Measurements from ENCODE around the gene SND1.
A peak's percentile ranks its signal among the peaks of the same experiment; 100 is the strongest.
"Not testable (repeated sequence)": the region's sequence is repeated elsewhere in the genome, so short reads cannot be mapped to it uniquely, and the experiment has no call there.

Gene SND1

DNA sequence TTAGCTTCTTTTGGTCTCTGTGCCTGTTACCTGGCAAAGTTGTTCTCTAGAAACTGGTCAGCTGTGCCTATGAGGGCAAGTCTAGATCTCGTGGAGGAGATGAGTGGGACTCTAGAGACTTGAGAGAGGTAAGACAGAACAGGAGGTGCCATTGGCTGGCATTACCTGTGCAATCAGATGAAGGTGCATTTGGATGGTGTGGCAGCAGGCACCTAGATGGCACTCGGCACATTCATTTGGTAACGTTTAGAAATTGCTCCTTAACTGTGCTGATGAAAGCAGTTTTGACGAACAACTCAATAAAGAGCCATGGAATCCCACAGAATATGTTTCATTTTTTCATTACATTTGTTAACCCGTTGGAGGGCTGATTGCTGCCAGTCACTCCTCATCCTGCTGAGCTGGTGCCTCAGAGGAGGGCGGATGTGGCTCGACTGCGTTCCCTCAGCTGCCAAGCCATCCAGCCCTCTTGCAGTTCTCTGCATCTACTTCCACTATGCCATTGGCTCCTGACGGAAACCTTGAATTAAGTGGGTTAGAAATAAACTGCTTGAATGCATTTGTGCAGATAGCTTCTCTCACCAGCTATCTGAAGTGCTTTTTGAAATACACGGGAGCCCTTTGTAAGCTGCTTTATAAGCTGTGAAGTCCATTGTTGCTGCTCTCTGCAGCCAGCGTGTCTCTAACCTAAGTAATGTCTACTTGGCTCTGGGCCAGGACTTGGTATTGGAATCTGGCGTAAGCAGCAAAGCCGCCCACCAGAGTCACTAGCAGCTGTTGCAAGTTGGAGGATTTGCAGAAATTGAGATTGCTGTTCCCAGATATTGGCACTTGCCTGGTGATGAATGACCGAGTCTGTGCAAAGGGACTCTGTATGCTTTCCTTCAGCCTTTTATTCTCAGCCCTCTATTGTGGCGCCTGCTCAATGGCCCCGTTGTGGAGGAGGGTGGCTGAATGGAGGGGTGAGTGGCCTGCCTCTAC, 291.8 kb downstream of the SND1 start:
- peak in 1 of 2 experiments; percentile 34 for DNase-seq

DNA sequence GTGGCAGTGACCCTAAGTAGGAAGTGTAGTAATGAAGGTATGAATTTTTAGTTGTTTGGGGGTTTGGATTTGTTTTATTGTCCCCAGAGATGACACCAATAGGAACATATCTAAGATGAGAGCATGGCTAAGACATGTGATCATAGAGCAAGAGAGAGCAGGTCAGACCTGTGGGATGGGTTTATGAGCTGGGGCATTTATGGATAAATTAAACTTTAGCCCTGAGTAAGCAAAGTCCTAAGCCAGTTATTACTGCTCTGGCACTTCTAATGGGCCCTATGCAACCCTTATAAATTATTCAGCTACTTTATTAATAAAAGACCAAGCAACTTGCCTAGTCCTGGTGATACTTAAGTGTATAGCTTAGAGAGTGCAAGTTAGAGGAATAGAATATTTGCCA, 294.1 kb downstream of the SND1 start:
- DNase-seq, result no peak

DNA sequence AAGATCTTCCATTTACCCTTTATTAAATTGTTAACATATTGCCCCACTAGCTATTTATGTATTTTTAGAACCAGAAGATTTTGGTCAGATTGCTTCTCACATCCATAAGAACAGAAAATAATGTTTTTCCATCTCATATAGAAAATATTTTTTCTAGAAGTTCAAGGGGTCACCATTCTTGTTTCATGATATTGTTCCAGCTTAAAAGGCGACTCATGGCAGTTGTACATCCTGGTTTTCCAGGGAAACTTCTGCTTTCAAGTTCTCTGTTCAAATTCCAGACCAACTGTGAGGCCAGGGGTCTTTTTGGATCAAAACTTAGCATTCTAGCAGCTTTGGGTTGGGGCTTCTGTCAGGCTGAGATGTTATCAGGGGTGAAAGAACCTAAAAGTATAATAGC, 294.9 kb downstream of the SND1 start:
- no peak for DNase-seq

DNA sequence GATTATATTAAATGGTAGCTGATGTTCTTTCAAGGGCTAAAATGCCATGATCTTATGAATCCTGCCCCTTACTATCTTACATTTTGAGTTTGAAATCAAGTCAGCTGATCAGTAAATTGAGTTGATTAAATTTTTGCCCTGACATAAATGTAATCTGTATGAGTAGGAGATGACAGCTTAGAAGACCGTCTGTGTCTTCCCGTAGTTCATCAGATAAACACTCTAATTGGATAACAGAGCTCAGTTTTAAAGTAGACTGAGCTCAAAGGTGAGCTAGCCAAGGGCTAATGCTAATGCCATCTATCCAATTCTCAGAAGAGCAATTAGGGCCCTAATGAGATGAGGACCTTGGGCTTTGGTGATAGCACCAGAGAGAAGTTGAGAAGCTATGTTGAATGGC, 296.3 kb downstream of the SND1 start:
- no peak for DNase-seq

DNA sequence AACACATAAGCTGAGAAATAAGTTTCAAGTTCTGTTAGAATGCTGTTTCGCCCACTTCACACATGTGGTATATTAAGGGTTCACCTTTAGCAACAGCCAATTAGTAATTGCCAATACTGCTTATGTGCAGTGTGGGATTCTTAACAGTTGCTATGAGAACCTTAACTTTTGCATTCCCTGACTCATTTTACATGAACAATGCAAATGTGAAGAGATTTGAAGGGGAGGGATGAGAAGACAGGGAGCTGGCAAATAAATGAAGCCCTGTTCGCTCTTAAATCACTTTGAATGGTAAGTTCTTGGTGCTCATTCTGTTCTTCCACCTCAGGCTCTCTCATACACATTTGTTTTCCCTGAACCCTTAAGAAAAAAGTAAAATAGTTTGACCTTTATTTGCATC, 296.9 kb downstream of the SND1 start:
- no peak for DNase-seq

DNA sequence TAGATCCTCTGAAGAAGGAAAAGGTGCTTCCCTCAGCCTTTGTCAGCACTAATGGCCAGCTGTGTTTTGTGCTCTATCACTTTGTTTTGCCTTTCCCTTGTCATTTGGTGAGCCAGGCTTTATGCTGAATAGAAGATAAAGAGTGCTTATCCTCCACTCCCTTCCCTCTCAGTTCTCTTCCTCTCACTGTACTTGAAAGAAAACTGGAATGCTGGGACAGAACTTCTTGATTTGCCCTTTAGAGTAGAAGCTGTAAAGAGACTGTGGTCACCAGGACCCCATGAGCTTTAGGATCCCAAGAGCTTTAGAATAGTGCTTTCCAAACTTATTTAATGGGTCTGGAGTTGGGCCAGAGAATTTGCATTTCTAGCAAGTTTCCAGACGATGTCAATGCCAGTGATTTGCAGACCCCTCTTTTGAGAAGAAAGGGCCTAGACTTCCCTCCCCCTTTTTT, 297.8 kb downstream of the SND1 start:
- no peak for DNase-seq

DNA sequence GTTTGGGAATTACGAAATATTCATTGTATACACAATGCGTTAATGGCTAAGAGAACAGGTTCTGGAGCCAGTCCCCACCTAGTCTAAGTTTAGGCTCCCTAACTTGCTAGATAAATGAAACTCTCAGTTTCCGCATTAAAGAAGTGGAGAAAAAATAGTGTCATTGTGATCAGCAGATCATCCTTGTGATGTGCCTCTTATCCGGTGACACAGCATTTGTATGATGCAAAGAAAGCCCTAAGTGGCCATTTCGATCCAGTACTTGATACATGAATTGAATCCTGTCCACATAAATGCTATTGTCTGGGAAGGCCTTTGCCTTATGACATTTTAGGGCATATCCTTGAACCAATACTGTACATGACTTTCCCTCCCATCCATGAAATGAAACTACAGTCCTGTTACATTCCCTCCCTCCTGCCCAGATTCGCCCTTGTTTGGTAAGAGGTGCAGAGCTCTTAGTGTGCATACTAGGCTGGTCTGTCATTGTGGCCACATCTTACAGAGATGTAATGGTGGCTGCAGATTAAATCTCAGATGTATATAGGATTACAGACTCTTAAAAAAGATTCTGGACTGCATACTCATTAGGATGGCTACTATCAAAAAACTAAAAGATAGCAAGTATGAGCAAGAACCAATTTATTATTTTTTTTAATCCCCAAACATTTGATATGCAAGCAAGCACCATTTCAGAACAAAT, 298.4 kb downstream of the SND1 start:
- DNase-seq, result no peak

DNA sequence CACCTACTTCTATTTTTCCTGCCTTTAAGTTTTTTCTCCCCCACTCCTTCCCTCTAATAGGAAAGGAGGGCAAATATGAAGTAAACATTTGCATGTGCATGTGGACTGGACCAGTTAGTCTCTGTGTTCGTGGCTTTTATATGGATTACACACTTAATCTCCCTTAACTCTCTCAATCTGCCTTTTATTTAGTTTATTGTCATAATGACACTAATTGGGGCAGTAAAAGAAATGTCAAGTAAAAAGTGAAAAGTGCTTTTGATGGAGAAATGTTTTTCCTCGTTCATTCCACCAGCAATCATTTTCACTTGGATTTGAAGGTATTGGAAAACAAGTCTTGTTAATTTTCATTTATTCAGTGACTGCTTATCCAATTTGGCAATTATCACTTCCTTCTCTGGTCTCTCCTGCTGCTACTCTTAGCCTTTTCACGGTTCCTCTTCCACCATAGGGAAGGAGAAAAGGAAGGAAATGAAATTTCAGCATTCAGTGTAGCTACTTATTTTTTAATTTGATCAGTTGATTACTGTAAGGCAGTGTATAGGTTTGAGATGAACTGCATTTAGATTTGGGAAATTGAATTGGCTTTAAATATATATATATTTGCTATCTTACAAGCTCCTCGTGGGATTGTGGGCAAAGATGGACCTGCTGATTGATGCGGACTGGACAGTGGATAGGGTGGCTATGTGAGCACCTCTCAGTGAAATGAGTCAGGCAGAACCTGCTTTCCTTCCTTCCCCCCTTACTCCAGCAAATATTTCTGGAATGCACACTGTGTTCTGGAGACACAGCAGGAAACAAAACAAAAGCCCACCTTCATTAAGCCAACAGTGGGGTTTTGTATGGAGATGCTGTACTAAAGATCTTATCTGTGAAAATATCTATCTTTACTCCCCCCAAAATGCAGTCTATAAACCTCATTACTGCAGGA, 301.7 kb downstream of the SND1 start:
- no peak for DNase-seq

DNA sequence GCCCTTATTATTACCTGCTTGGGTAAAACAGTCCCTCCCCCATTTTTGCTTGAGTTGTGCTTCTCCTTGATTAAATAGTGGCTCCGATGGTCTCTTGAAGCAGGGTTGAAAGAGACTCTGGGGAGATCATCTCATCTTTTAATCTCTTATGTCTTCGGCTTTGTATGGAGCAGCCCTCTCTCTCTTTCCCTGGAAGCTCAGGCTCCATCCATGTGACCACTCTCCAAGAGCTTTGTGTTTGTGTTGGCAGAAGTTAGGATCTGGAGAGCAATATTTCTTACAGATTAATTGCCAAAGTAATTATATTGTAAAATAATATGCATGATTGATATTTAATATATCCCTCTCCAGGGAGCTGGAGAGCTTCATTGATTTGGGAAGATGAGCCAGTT, 302.4 kb downstream of the SND1 start:
- no peak for DNase-seq

DNA sequence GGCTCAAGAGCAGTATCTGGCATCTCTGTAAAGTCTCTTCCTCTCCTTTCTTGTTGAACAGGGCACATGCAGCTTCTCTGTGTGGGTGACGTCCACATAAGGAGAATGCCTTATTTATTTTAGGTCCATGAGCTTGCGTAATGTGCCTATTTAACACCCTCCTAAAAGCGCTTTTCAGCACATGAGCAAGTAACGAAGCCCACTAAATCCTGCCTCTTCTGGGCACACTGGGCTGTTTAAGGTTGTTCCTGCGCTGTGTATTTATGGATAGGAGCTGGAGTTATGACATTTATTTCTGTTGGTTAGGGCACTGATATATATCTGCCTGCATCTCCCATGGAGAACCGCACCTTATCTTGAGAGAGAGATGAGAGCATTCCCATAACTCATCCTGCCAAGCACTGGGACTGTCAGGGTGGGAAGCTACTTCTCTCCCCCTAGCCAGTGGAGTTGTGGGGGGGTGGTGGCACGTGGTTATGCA, 303.1 kb downstream of the SND1 start:
- DNase-seq, result no peak

DNA sequence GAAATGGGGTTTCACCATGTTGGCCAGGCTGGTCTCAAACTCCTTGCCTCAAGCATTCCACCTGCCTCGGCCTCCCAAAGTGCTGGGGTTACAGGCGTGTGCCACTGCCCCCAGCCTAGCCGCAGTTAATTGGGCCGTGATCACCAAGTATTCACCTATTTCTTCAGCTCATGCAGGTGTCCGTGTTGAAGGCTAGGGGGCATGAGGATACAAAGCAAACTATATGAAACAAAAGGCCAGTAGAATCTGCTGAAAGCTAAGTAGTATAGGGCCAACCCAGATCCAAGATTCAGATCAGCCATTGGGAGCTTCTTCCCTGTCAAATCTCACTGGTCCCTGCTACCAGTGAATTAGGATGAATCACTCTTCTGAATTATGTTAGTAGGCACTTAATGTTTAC, 305.9 kb downstream of the SND1 start:
- DNase-seq, result no peak

DNA sequence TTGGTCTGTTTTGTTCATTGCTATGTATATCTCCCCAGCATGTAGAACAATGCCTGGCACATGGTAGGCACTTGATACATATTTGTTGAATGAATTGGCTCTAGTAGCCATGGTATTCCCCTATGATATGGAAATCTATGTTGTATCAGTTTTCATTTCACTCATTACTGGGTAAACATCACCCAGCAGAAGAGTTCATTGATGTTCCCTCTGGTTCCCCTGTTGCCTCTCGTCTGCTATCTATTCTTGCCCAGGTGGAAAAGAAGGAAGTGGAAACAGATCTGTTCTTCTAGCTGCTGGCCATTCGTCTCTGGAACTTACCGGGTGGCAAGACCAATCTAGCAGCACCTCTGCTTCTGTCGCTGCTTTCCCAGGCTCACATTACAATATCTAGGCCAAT, 307.8 kb downstream of the SND1 start:
- DNase-seq, result no peak

DNA sequence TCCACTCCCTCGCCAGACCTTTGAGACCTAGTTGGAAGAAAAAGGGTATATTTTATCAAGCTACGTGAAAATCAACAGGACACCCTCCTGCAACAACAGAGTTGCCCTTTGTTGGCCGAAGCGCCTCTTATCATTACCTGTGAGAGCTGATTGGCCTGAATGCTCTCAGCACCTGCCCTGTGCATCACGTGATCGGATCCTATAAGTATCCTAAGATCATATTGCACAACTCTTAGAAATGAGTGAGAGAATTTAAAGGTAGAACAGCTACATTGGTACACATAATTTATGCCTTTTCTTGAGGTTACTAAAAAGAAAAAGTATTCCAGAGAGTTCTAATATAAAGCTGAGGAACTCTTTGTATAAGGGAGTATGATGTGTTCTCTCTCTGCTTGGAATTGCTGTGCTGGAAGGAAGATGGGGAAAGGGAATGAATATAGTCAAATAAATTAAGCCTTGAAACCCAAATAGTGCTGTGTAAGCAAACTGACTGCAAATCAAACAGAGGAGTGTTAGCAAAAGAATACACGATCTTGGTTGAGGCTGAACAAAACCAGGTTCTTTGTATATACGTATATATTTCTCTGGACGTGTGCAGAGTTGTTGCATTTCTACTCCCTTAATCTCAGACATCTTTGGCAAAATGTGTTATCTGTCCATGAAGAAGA, 309.9 kb downstream of the SND1 start:
- no peak for DNase-seq

DNA sequence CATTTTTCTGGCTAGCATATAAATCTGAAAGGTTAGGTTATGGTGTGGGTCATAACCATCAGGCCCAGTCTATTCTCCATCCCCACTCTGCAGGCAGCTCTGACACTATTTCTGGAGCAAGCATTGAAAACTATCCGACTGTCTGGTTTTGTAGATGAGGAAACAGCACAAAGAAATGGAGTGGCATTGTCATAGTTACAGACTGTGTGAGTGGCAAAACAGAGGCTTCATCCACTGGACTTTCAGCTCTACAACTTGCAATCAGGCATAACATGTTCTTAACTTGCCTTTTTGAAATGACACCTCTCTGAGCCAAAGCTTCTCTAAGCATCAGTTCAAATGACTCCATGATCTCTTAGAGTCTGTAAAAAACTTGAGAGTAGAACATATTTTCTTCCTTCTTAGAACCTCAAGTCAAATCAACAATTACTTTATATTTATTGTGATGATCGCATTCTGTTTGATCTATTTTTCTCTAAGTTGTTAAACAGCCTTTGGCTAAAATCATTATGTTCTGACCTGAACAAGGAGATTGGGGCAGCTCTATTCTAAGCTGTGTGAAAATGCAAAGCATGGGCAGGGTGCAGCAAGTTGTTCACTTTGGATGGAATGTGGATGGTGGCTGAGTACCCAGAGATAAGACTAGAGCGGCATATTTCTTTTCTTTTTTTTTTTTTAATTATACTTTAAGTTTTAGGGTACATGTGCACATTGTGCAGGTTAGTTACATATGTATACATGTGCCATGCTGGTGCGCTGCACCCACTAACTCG, 310.8 kb downstream of the SND1 start:
- DNase-seq, result no peak

DNA sequence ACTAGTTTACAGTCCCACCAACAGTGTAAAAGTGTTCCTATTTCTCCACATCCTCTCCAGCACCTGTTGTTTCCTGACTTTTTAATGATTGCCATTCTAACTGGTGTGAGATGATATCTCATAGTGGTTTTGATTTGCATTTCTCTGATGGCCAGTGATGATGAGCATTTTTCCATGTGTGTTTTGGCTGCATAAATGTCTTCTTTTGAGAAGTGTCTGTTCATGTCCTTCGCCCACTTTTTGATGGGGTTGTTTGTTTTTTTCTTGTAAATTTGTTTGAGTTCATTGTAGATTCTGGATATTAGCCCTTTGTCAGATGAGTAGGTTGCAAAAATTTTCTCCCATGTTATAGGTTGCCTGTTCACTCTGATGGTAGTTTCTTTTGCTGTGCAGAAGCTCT, 311.9 kb downstream of the SND1 start:
- DNase-seq, result not testable (repeated sequence)

DNA sequence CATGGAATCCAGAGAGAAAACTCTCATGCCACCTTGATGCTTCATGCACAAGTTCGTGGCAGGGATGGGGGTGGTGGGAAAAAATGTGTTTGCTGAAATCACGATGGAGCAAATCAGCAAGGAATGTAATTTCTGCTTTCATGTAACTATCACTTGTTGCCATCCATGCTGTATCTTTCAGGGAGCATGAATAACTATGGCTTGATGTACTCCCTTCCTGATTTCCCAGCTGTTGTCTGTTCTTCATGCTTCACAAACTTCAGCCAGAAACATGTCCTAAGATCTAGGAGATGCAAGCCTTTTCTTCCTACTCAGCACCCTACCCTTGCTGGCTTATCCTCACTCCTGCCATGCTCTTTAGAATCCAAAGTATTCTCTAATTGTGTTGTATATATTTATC, 315.3 kb downstream of the SND1 start:
- no peak for DNase-seq

DNA sequence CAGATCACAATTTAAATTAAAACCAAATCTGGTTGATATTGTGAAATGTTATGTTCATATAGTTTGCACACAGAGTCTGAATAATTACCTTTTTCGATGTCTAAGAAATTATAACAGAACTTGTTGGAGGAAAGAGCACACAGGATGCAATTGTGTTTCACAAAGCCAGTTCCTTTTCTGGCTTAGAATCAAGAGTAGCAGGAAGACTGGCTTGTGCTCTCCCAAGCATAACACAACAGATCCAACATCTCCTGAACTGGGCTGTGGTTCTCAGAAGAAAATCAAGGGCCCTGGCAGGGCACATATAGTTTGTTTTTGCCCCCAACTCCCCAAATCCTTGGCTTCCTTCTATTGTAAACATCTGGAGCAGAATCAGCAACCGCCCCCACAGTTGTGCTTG, 316.6 kb downstream of the SND1 start:
- DNase-seq, result no peak

DNA sequence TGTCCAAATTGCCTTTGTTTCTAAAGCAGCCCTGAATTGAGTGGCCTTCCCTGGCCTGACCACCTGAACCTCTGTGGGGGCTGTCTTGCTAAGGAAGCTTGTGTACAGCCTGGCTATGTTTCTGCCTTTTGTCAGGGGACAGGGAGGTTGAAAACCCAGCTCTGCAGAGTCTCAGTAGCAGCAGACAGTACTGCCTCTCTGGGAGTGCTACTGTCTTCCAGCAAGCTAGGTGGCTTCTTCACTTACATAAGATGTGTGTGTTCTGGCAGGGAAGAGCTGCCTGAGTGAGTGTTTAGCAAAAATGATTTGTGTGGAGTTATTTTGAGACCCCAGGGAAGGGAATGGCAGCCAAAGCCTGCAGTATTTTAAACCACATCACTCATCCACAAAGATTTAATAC, 321.8 kb downstream of the SND1 start:
- no peak for DNase-seq

DNA sequence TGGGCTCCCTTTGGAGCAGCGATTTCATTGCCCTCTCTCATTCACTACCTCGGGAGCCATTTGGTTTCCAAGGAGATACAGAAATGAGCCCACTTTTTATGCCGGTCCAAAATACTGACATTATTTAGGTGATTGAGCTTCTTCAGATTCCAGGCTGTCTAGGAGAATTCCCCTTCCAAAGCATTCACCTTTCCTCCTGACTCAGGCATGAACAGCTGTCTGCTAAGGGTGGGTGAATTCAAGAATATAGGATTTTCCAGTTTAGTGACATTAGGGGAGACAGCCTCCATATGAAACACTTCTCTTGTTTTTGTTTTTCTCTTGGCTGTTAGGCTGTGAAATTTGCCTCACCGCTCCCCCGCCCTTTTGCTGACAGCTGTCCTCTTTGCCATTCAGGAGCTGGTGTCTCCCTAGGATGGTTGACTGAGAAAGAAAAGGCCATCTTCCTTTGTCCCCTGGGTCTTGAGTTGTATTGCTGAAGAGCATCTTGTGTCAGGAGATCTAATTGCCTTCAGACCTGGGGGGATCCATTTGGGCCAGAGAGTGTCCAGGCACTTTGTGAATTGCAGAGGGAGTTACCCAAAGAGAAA, 322.5 kb downstream of the SND1 start:
- DNase-seq, result no peak

DNA sequence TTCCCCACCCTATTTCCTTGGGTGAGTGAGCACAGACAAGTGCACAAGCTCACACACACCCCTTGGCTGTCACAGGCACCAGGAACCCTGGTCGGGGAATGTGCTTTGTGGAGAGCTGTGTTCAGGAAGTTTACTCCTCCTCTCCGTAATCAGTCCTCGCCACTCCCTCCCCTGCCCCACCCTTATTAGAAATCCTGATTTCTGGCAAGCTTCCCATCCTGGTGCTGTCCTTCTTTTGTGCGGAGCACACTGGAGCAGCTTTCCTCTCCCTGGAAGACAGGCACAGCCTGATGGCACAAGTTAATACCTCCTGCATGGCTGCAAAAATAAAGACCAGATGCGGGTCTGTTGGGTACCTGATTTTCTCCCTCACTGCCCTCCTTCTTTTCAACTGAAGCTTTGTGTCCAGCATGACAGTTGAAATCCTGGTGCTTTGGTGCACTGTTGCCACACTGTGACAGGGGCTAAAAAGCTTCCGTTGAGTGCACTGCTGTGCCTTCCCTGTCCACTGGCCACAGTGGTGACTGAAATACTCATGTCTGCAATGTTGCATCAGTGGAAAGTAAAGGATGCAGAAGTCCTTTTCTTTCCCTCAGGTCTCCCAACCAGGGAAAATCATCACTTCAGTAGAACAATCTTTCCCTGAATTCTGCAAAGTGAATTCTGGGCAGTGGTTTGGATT, 324.2 kb downstream of the SND1 start:
- DNase-seq, result peak in 1 of 2 experiments; percentile 24

Measured in cerebellar nuclear complex (tissue), 1 donor.